Colonic mucosa (tissue), 4 donors: ENCODE results near the gene MANSC1. TPM values are rescaled to one million over a fixed set of nuclear protein-coding genes. Genes with fewer than 3 reads are reported as not detected.

Experiments used
- DNase-seq: peaks from one replicate; pipeline ENCODE4 v3.0.0-alpha.2; 2020
- H3K27ac ChIP-seq: fragments of 200-600 bp; one replicate; pipeline ENCODE4 v1.8.0; 2021
- H3K27me3 ChIP-seq: fragments of 200-600 bp; one replicate; pipeline ENCODE4 v1.8.0; 2021
- H3K36me3 ChIP-seq: fragments of 200-600 bp; one replicate; pipeline ENCODE4 v1.8.0; 2021
- H3K4me1 ChIP-seq: fragments of 200-600 bp; one replicate; pipeline ENCODE4 v1.8.0; 2021; ENCODE audit warnings: mild to moderate bottlenecking
- H3K4me3 ChIP-seq: fragments of 200-600 bp; one replicate; pipeline ENCODE4 v1.8.0; 2021
- H3K9ac ChIP-seq, 2 donors: one replicate each; pipeline ENCODE4 v1.7.0; 2013; ENCODE audit warnings: control low read depth in 2 of 2, low read depth in 2 of 2, low read length in 2 of 2
- H3K9me3 ChIP-seq: fragments of 200-600 bp; one replicate; pipeline ENCODE4 v1.8.0; 2021
- CTCF ChIP-seq: fragments of 200-600 bp; IDR thresholded peaks from one replicate; pipeline ENCODE4 v1.8.0; 2022; ENCODE audit warnings: antibody characterized with exemption, mild to moderate bottlenecking
- intact Hi-C: fragments of 100-400 bp; cut with DNase I; formaldehyde crosslinking; loops from one replicate; pipeline ENCODE4 v1.14.1; 2022
- total RNA-seq, 2 donors: library from RNA; stranded (reverse); fragmentation: NEBNext Ultra II Directional in 1 of 2; extraction: Animal tissue kit (Norgen Biotek cat#: 25700) in 1 of 2; gene quantifications; one replicate each; pipeline ENCODE4 v1.2.1, GENCODE V29; 2021
- donor health status: healthy.
- donor health status: DM: no; HTN: no; CAD: no.
- donor health status: DM: no; HTN: no; CAD: no.

The MANSC1 gene
- total RNA-seq: 10 to 100 TPM; 63.6 to 66.0 TPM

- no peaks in the 10 kb centered on the region for H3K9me3 ChIP-seq
- DNase-seq: peak; percentile 81
- H3K36me3 ChIP-seq: no peaks in the 10 kb centered on the region
- peak; percentile 26 for TF ChIP-seq CTCF
- peak within 1 kb of the TSS; percentile 88 for H3K27ac ChIP-seq
- intact Hi-C loops: no loop called here
- peak within 1 kb of the TSS; percentile 60 for H3K4me3 ChIP-seq
- no peaks in the 10 kb centered on the region for H3K4me1 ChIP-seq
- peak within 1 kb of the TSS; percentile 76 to 94 for H3K9ac ChIP-seq
- no peaks in the 10 kb centered on the region for H3K27me3 ChIP-seq
These were observed at the start of gene MANSC1 for GRCh38 chr12:12349711-12350665. TSS of gene MANSC1 (minus strand) at chr12:12350242. CDS start at chr12:12343314, 6,928 bp downstream.

DNA sequence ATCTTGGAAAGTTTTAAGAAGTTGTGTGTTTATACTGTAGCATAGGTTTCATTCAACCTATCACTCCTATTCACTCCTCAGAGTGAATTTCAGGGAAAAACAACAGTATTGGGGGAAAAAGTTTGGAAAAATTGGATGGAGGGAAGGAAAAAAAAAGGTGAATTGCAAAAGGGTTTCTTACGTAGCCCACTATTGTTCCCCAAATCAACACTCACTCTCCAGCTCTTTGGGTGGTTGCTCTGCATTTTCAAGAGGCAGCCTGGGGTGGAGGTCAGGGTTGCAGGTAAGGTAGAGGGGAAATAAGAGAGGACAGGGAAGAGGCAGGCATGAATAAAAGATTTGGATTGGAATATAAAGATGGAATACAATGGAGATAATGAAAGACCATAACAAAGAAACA, 49.1 kb upstream of the MANSC1 start:
- Histone ChIP-seq H3K4me1 (no peaks in the 10 kb centered on the region), H3K9me3 (no peaks in the 10 kb centered on the region), H3K4me3 (no peak overlapping the region), H3K27me3 (no peaks in the 10 kb centered on the region), H3K36me3 (no peaks in the 10 kb centered on the region), H3K9ac (no peak overlapping the region), H3K27ac (no peak overlapping the region)
- intact Hi-C loops: loop anchor here (10.0 kb wide), 1 partner anchor 106 kb away; no protein-coding TSS in a partner anchor
- no peak for TF ChIP-seq CTCF
- DNase-seq: no peak

DNA sequence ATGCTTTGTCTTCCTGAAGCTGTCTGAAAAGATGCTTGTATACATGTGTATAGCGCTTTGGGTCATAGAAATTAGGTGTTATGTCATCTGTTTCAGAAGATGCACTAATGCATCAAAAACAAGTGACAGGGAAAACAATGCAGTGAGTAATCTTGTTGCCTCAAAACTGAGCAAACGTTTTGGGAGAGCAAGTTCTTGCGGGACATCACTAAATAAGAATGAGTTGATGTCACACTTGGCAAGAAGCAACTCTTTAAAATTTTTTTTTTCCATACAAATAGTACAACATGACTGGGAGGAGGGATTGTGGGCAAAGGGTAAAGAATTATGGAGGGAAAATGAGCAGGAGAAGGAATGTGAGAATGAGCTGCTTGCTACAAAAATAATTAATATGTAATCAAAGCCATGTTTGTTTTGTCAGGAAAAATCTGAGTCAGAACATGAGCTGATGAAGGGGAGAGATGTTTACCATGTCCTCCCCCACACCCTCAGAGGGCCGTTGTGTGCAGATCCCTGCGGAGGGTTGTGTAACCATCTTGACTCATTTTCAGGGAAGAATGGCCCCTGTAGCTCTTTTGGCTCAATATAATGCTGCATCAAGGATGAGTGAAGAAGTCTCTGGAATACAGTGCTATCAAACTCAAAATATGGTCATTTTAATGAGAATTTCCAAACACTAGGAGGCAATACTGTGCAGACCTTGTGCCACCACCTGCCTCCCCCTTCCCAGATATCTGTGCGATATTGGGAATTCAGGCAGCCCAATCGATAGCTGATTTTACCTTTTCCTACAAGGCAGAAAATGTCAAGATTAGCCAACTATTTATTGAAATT, 48.2 kb upstream of the MANSC1 start:
- Histone ChIP-seq H3K27me3 (no peaks in the 10 kb centered on the region), H3K27ac (peak overlapping the region; percentile 26), H3K4me3 (no peak overlapping the region), H3K36me3 (no peaks in the 10 kb centered on the region), H3K9ac (no peak overlapping the region), H3K9me3 (no peaks in the 10 kb centered on the region), H3K4me1 (no peaks in the 10 kb centered on the region)
- intact Hi-C loops: loop anchor here (10.0 kb wide), 1 partner anchor 107 kb away; no protein-coding TSS in a partner anchor
- no peak for TF ChIP-seq CTCF
- no peak for DNase-seq

DNA sequence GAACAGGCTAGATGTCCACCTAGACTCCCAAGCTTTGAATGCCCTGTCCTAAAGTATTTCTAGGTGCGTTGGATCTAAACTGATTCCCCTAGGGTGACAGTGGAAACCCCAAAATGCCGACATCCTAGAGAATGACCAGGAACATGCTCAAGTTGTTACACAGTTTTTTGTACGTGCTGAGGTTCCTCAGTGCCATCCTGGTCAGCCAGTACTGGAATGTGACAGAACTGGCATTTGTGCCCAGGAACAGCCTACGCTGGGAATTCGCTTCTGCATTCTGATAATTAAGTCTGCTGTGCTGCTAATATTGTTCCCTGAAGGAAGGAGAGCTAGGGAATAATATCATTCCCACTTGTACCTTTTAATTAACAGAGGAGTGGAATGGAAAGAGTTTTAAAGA, 47.1 kb upstream of the MANSC1 start:
- H3K9ac ChIP-seq: no peak overlapping the region
- H3K27ac ChIP-seq: peak overlapping the region; percentile 26
- no peaks in the 10 kb centered on the region for H3K36me3 ChIP-seq
- no peaks in the 10 kb centered on the region for H3K27me3 ChIP-seq
- intact Hi-C loops: loop anchor here (10.0 kb wide), 1 partner anchor 108 kb away; no protein-coding TSS in a partner anchor
- no peak for DNase-seq
- no peak for TF ChIP-seq CTCF
- no peak overlapping the region for H3K4me3 ChIP-seq
- H3K4me1 ChIP-seq: no peaks in the 10 kb centered on the region
- H3K9me3 ChIP-seq: no peaks in the 10 kb centered on the region

DNA sequence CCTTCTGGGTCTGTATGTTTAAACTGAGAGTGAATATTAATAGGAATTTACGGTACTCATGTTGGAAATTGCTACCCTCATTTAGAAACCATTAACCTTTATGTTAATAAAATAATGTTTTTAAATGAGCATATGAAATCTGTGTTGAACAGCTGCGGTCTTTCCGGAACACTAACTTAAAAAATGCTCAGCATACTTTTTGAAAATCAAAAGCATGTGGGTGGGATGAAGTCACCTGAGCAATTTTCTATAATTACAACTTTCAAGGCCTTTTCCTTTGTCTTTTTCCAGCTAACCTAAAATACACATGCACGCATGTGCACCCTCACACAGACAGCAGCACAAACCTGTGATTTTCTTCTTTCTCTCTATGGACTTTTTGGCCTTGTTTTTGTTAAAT, 46.7 kb upstream of the MANSC1 start:
- DNase-seq: no peak
- Histone ChIP-seq H3K27me3 (no peaks in the 10 kb centered on the region), H3K36me3 (no peaks in the 10 kb centered on the region), H3K9me3 (no peaks in the 10 kb centered on the region), H3K9ac (no peak overlapping the region), H3K27ac (no peak overlapping the region), H3K4me1 (no peaks in the 10 kb centered on the region), H3K4me3 (no peak overlapping the region)
- intact Hi-C loops: loop anchor here (10.0 kb wide), 1 partner anchor 108 kb away; no protein-coding TSS in a partner anchor
- TF ChIP-seq CTCF: no peak
